T-helper 2 cell treated with Interferon-gamma antibody and Interleukin-4, amounts not matched to agents 100 ng/mL and 5 ng/mL, for 36 hours (primary cell): ENCODE measurements around the gene BTBD9. TPM values are rescaled to one million over a fixed set of nuclear protein-coding genes. Genes with fewer than 3 reads are reported as not detected.
"Not testable (repeated sequence)": the region's sequence is repeated elsewhere in the genome, so short reads cannot be mapped to it uniquely, and the experiment has no call there.

Experiments used
- intact Hi-C: fragments of 100-400 bp; cut with micrococcal nuclease; formaldehyde crosslinking; loops from one replicate; pipeline ENCODE4 v1.15.1; 2023
- total RNA-seq: library from RNA; stranded (reverse); gene quantifications from 2 replicates; pipeline ENCODE4 v1.2.3, GENCODE V29; 2022

The BTBD9 gene
- total RNA-seq, 1 donor from 2014 or later: 18.8 TPM

GRCh38 chr6:38133932-38134703, 505.6 kb downstream of the BTBD9 start:
- intact Hi-C loops: no loop called here

- intact Hi-C loops: no loop called here
These were observed 508.2 kb downstream of the BTBD9 start for GRCh38 chr6:38131527-38131965.

GRCh38 chr6:38127284-38127683, 512.4 kb downstream of the BTBD9 start:
- intact Hi-C loops: no loop called here

- intact Hi-C loops: not testable (repeated sequence)
These were observed 515.4 kb downstream of the BTBD9 start for GRCh38 chr6:38124224-38124926.

GRCh38 chr6:38119516-38119915, 520.2 kb downstream of the BTBD9 start:
- intact Hi-C loops: no loop called here

GRCh38 chr6:38118791-38119365, 520.9 kb downstream of the BTBD9 start:
- intact Hi-C loops: no loop called here

Other genes starting within 250 kb of the BTBD9 start
- gene GLO1, start 63.2 kb upstream of the BTBD9 start, total RNA-seq: 117 and 119 TPM in 2 replicates
- gene DNAH8, start 75.4 kb upstream of the BTBD9 start, total RNA-seq: 0.02 and 0.32 TPM in 2 replicates